SU-DHL-6 (cell line): ENCODE measurements around the gene VAT1L.

Source experiments
- CTCF ChIP-seq: fragments of 200-600 bp; sonication (generic); IDR thresholded peaks from one replicate; pipeline ENCODE4 v1.5.1; 2017; ENCODE audit warnings: antibody characterized with exemption, mild to moderate bottlenecking, low read length, moderate library complexity; ENCODE audit not compliant: insufficient read depth, poor library complexity, severe bottlenecking
- EZH2phosphoT487 ChIP-seq: fragments of 200-600 bp; sonication (generic), shearing (Covaris generic); conservative IDR thresholded peaks from 2 replicates; pipeline ENCODE4 v1.6.1; 2018; ENCODE audit warnings: mild to moderate bottlenecking, antibody characterized with exemption, low read length, moderate library complexity, mixed read lengths

DNA sequence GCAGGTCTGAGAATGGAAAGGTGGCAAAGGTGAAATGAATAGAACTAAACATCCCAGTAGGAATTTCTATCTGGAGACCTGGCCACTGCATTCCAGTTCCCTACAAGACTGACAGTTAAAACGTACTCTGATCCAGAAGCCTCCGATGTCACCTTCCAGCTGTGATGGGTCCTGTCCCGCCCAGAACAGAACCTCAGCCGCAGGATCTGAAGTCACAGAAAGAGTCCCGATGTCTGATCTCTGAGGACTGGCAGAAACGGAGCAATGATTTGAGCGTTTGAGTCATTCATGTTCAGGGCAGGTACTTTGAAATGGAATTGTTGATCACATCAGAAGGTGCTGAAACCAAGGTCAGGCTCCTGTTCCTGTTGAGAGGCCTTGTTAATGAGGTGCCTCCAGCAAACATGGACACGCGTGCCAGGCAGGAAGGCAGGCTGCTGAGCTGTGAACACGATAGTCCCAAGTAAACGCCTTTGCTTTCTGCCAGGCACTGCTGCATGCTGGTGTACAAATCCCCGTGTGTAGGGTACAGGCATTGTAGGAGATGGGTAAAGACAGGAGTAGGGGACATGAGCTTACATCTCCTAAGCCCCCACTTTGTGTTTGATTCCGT lies 61.4 kb downstream of the VAT1L start:
- no peak for TF ChIP-seq CTCF
- no peak for TF ChIP-seq EZH2phosphoT487
